ENCODE measurements around the gene CFAP74. TPM values are rescaled to one million over a fixed set of nuclear protein-coding genes. Genes with fewer than 3 reads are reported as not detected.

The CFAP74 gene
- total RNA-seq, 2 donors from 2014 or later = not detected

GRCh38 chr1:1919304-1920056, 84.1 kb downstream of the CFAP74 start:
- DNase-seq (ENCODE audit: low spot score) (peak; percentile 72), ATAC-seq (ENCODE audit: insufficient number of reproducible peaks, low FRiP score, low read depth) (peak; percentile 77)
- Histone ChIP-seq H3K9me3 (no peaks in the 10 kb centered on the region), H3K27me3 (replicated peaks; ENCODE audit: insufficient read depth) (no peaks in the 10 kb centered on the region), H3K27ac (no peak overlapping the region), H3K36me3 (no peaks in the 10 kb centered on the region), H3K4me3 (peak overlapping the region; percentile 72), H3K4me1 (ENCODE audit: control insufficient read depth in 1 of 2, low read depth in 2 of 2) (peaks cover 0 to 10% of the 10 kb centered on the region in 2 donors)
- no peak for TF ChIP-seq CTCF (IDR thresholded peaks at IDR 0.05)

GRCh38 chr1:1918901-1919303, 84.7 kb downstream of the CFAP74 start, which contains the start of gene TMEM52:
Gene TMEM52 (minus strand): TSS chr1:1919279. CDS start chr1:1919265, 14 bp downstream.
- no peak for TF ChIP-seq CTCF (IDR thresholded peaks at IDR 0.05)
- no peak for DNase-seq (ENCODE audit: low spot score)
- Histone ChIP-seq H3K36me3 (no peaks in the 10 kb centered on the region), H3K27me3 (replicated peaks; ENCODE audit: insufficient read depth) (no peaks in the 10 kb centered on the region), H3K4me3 (peak within 1 kb of the TSS; percentile 72), H3K27ac (no peak within 1 kb of the TSS), H3K9me3 (no peaks in the 10 kb centered on the region), H3K4me1 (ENCODE audit: control insufficient read depth in 1 of 2, low read depth in 2 of 2) (peaks cover 0 to 10% of the 10 kb centered on the region in 2 donors)
- peak; percentile 14 for ATAC-seq (ENCODE audit: insufficient number of reproducible peaks, low FRiP score, low read depth)

GRCh38 chr1:1917995-1918900, 85.3 kb downstream of the CFAP74 start:
- Histone ChIP-seq H3K36me3 (no peaks in the 10 kb centered on the region), H3K27ac (no peak overlapping the region), H3K4me1 (ENCODE audit: control insufficient read depth in 1 of 2, low read depth in 2 of 2) (peaks cover 0 to 10% of the 10 kb centered on the region in 2 donors), H3K4me3 (peak overlapping the region; percentile 72), H3K9me3 (no peaks in the 10 kb centered on the region), H3K27me3 (replicated peaks; ENCODE audit: insufficient read depth) (no peaks in the 10 kb centered on the region)
- ATAC-seq (ENCODE audit: insufficient number of reproducible peaks, low FRiP score, low read depth) (no peak), DNase-seq (ENCODE audit: low spot score) (no peak)
- no peak for TF ChIP-seq CTCF (IDR thresholded peaks at IDR 0.05)

GRCh38 chr1:1917304-1917976, 86.1 kb downstream of the CFAP74 start:
- H3K9me3 ChIP-seq = no peaks in the 10 kb centered on the region
- no peak for ATAC-seq (ENCODE audit: insufficient number of reproducible peaks, low FRiP score, low read depth)
- H3K27ac ChIP-seq = no peak overlapping the region
- no peak for TF ChIP-seq CTCF (IDR thresholded peaks at IDR 0.05)
- H3K4me3 ChIP-seq = no peak overlapping the region
- peaks cover 0 to 10% of the 10 kb centered on the region in 2 donors for H3K4me1 ChIP-seq (ENCODE audit: control insufficient read depth in 1 of 2, low read depth in 2 of 2)
- H3K27me3 ChIP-seq (replicated peaks; ENCODE audit: insufficient read depth) = no peaks in the 10 kb centered on the region
- H3K36me3 ChIP-seq = no peaks in the 10 kb centered on the region
- DNase-seq (ENCODE audit: low spot score) = no peak

All from thoracic aorta (tissue), 2 donors.